ENCODE data around the gene LRRC7.

GRCh38 chr1:69842326-69842725 is 274.6 kb downstream of the LRRC7 start:
- no peak for TF ChIP-seq REST (IDR thresholded peaks at IDR 0.05; ENCODE audit: low read depth, low read length)
- no peak for TF ChIP-seq NFIC (IDR thresholded peaks at IDR 0.05; ENCODE audit: borderline replicate concordance)

All from SK-N-SH (cell line).